ENCODE data around the gene ALDH1A1.

The ALDH1A1 gene

GRCh38 chr9:72898360-72898759, 54.5 kb downstream of the ALDH1A1 start:
- no peak for ATAC-seq
- TF ChIP-seq SNAI2 (CRISPR knock-in tag; IDR thresholded peaks at IDR 0.05) (no peak), TOX (CRISPR knock-in tag; IDR thresholded peaks at IDR 0.05; ENCODE audit: borderline replicate concordance) (no peak), CSRNP3 (CRISPR knock-in tag; IDR thresholded peaks at IDR 0.05) (no peak), ZNF565 (CRISPR knock-in tag; conservative IDR thresholded peaks at IDR 0.05; ENCODE audit: low read depth) (no peak), ISL1 (CRISPR knock-in tag; IDR thresholded peaks at IDR 0.05) (no peak), BACH2 (CRISPR knock-in tag; IDR thresholded peaks at IDR 0.05; ENCODE audit: borderline replicate concordance) (no peak), PPARA (CRISPR knock-in tag; IDR thresholded peaks at IDR 0.05; ENCODE audit: borderline replicate concordance) (no peak), GLIS3 (CRISPR knock-in tag; IDR thresholded peaks at IDR 0.05) (no peak), TCF4 (CRISPR knock-in tag; IDR thresholded peaks at IDR 0.05; ENCODE audit: borderline replicate concordance) (no peak), POU6F1 (CRISPR knock-in tag; IDR thresholded peaks at IDR 0.05; ENCODE audit: borderline replicate concordance, low read depth) (no peak), ESRRG (CRISPR knock-in tag; IDR thresholded peaks at IDR 0.05) (no peak), CREB5 (CRISPR knock-in tag; IDR thresholded peaks at IDR 0.05; ENCODE audit: low read depth) (no peak), PATZ1 (CRISPR knock-in tag; IDR thresholded peaks at IDR 0.05; ENCODE audit: borderline replicate concordance) (no peak), ZNF8 (CRISPR knock-in tag; IDR thresholded peaks at IDR 0.05) (no peak), OSR1 (CRISPR knock-in tag; IDR thresholded peaks at IDR 0.05) (no peak), CSDC2 (CRISPR knock-in tag; IDR thresholded peaks at IDR 0.05) (no peak)

- no peak for TF ChIP-seq TSHZ2 (CRISPR knock-in tag; IDR thresholded peaks at IDR 0.05)
- no peak for TF ChIP-seq ESRRG (CRISPR knock-in tag; IDR thresholded peaks at IDR 0.05)
- TF ChIP-seq ISL1 (CRISPR knock-in tag; IDR thresholded peaks at IDR 0.05), result no peak
- no peak for TF ChIP-seq PPARA (CRISPR knock-in tag; IDR thresholded peaks at IDR 0.05; ENCODE audit: borderline replicate concordance)
- TF ChIP-seq CREB5 (CRISPR knock-in tag; IDR thresholded peaks at IDR 0.05; ENCODE audit: low read depth), result no peak
- no peak for TF ChIP-seq CSDC2 (CRISPR knock-in tag; IDR thresholded peaks at IDR 0.05)
- no peak for TF ChIP-seq ZNF70 (CRISPR knock-in tag; IDR thresholded peaks at IDR 0.05)
- no peak for TF ChIP-seq BACH2 (CRISPR knock-in tag; IDR thresholded peaks at IDR 0.05; ENCODE audit: borderline replicate concordance)
- no peak for TF ChIP-seq TCF4 (CRISPR knock-in tag; IDR thresholded peaks at IDR 0.05; ENCODE audit: borderline replicate concordance)
- TF ChIP-seq POU6F1 (CRISPR knock-in tag; IDR thresholded peaks at IDR 0.05; ENCODE audit: borderline replicate concordance, low read depth), result no peak
- TF ChIP-seq OSR1 (CRISPR knock-in tag; IDR thresholded peaks at IDR 0.05), result no peak
- ATAC-seq, result no peak
These were observed 55.7 kb downstream of the ALDH1A1 start for GRCh38 chr9:72897069-72897649.
